Heart left ventricle (tissue), 13 donors: ENCODE data around the gene CLSTN2.

Experiments used
- POLR2A ChIP-seq, 2 donors: fragments of 450-650 bp; IDR thresholded peaks; one replicate each; pipeline ENCODE4 v1.6.1; 2017; ENCODE audit warnings: antibody characterized with exemption in 2 of 2, mild to moderate bottlenecking in 2 of 2, moderate library complexity in 2 of 2
- TF ChIP-seq, protein P1 (sequence below), 12 donors: fragments of 200-600 bp; sonication (generic) in 4 of 12; IDR thresholded peaks; one replicate each; pipeline versions ENCODE4 v1.5.0 to v1.8.0; 2018 to 2022; ENCODE audit warnings: antibody characterized with exemption in 12 of 12, mild to moderate bottlenecking in 5 of 12
- donor health status: ischemic (EF 13 %, LVEDD 7.1; RV severe dilation, severe dysfunction).
- donor health status: DM: no; HTN: yes; CAD: no.
- donor health status: DM: no; HTN: no; CAD: no.
- donor health status: ischemic (EF 25% LVEDD 6.9; RV normal size, moderate dysfunction).
- donor health status: ischemic (EF 25% LVEDD 5.7; RV mildly dilated, moderate dysfunction).
- donor health status: ischemic (EF 35%, LVEDD 5.7; RV mildly dilated, moderate dysfunction).
- donor health status: nonischemic (EF 11% LVEDD 7.7; RV severe dilation, severe dysfunction).
- donor health status: DM: yes; HTN: yes; CAD: no.
- donor health status: PGD.
- donor health status: ischemic (EF 29% LVEDD 5.4; RV normal size, mild dysfunction).
- donor health status: nonischemic (EF 23%, LVEDD 6.1; RV moderate dilation, normal function).

DNA sequence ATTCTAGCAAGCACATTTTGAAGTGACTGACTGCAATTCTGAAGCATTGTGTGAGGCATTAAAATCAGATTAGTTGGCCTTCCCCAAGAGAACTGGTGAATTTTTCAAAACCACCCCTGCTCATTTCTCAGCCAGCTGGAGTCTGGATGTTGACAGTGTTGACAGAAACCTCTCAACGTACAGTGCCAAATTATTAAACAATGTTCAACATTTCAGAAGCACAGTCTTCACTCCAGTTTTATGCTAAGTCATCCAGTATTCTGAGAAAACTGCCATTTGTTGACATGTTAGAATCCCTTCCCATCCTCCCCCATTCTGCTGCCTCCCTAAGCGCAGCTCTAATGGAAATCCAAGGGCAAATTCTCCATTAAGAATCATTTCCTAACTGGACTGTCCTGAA is 373.6 kb downstream of the CLSTN2 start:
- TF ChIP-seq, protein P1, sequence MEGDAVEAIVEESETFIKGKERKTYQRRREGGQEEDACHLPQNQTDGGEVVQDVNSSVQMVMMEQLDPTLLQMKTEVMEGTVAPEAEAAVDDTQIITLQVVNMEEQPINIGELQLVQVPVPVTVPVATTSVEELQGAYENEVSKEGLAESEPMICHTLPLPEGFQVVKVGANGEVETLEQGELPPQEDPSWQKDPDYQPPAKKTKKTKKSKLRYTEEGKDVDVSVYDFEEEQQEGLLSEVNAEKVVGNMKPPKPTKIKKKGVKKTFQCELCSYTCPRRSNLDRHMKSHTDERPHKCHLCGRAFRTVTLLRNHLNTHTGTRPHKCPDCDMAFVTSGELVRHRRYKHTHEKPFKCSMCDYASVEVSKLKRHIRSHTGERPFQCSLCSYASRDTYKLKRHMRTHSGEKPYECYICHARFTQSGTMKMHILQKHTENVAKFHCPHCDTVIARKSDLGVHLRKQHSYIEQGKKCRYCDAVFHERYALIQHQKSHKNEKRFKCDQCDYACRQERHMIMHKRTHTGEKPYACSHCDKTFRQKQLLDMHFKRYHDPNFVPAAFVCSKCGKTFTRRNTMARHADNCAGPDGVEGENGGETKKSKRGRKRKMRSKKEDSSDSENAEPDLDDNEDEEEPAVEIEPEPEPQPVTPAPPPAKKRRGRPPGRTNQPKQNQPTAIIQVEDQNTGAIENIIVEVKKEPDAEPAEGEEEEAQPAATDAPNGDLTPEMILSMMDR (IDR thresholded peaks at IDR 0.05), result no peak
- TF ChIP-seq POLR2A (IDR thresholded peaks at IDR 0.05), result no peak
